Measurements from ENCODE around the gene DLL4.

The DLL4 gene

DNA sequence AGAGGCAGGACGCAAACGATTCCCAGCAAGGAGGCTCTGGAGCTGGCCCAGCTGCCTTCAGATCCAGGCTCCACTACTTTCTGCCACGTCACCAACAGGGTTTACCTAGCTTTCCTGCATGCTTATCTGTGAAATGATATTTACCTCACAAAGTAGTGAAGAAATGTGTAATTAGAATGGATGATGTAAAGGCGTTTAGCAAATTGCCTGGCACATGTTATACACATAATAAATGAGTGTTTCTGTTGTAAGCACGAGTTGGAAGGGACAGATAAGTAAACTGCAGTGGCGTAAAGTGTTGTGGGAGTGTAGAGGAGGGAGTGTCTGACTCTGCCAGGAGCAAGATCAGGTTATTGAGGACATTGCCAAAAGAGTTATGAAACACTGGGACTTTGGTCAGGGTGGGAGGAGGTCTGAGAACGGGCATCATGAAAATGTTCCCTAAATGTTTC lies 20.6 kb downstream of the DLL4 start:
- H3K79me2 ChIP-seq (ENCODE audit: control insufficient read depth, insufficient read depth, low read length) = peaks cover 4% of the 10 kb centered on the region
- no peak overlapping the region for H2BK120ac ChIP-seq (ENCODE audit: low read depth, low read length)
- H2BK15ac ChIP-seq (replicated peaks; ENCODE audit: low read depth) = no peak overlapping the region
- no peak overlapping the region for H4K8ac ChIP-seq (ENCODE audit: low read depth, low read length)
- H3K4ac ChIP-seq (ENCODE audit: low read depth, low read length) = no peak overlapping the region
- DNase-seq = no peak
- H2AK5ac ChIP-seq (ENCODE audit: low read length) = no peak overlapping the region
- H2BK5ac ChIP-seq (ENCODE audit: low read length) = no peak overlapping the region
- H3K4me1 ChIP-seq (ENCODE audit: control insufficient read depth, low read depth, low read length) = no peaks in the 10 kb centered on the region
- no peak overlapping the region for H3K23ac ChIP-seq (ENCODE audit: low read length)
- H3K9ac ChIP-seq (ENCODE audit: low read length) = no peak overlapping the region
- H3K4me2 ChIP-seq (ENCODE audit: low read length) = no peak overlapping the region
- no peaks in the 10 kb centered on the region for H3K36me3 ChIP-seq (ENCODE audit: control insufficient read depth, insufficient read depth, low read length)
- H4K5ac ChIP-seq (ENCODE audit: low read length) = no peak overlapping the region
- WGBS (ENCODE audit: extremely low coverage, insufficient coverage, low lambda C conversion rate) = no CpG with 5 or more reads among the region's 7 CpGs
- no peaks in the 10 kb centered on the region for H3K79me1 ChIP-seq (ENCODE audit: low read length)
- no peak overlapping the region for H3K27ac ChIP-seq (ENCODE audit: low read depth, low read length)
- H3K27me3 ChIP-seq (ENCODE audit: insufficient read depth, low read length, poor library complexity) = no peaks in the 10 kb centered on the region
- H3K18ac ChIP-seq (ENCODE audit: low read length) = no peak overlapping the region
- H3K56ac ChIP-seq (ENCODE audit: low read length) = no peak overlapping the region
- no peak overlapping the region for H3K4me3 ChIP-seq (ENCODE audit: low read length)

DNA sequence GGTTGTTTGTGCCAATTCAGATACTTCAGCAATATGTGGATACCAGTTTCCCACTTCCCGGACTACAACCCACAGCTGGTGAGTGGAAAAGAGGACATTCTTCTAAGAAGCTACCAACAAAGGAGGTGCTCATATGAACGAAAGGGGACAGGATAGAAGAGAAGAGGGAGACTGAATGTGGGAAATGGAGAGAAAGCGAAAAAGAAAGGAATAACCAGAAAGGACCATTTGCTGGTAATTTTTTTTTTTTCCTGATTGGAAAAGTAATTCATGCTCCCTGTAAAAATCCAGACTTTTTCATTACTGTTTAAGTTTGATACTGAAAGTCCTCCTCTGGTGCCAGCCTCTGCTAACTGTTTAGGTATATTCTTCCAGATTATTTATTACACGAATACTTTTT lies 22.6 kb downstream of the DLL4 start:
- no peak overlapping the region for H2BK5ac ChIP-seq (ENCODE audit: low read length)
- DNase-seq = no peak
- H3K9ac ChIP-seq (ENCODE audit: low read length) = no peak overlapping the region
- peaks cover 7% of the 10 kb centered on the region for H3K79me2 ChIP-seq (ENCODE audit: control insufficient read depth, insufficient read depth, low read length)
- H3K27me3 ChIP-seq (ENCODE audit: insufficient read depth, low read length, poor library complexity) = no peaks in the 10 kb centered on the region
- no peak overlapping the region for H3K27ac ChIP-seq (ENCODE audit: low read depth, low read length)
- no peak overlapping the region for H4K5ac ChIP-seq (ENCODE audit: low read length)
- peaks cover 5% of the 10 kb centered on the region for H3K79me1 ChIP-seq (ENCODE audit: low read length)
- H2BK15ac ChIP-seq (replicated peaks; ENCODE audit: low read depth) = no peak overlapping the region
- peaks cover 5% of the 10 kb centered on the region for H3K36me3 ChIP-seq (ENCODE audit: control insufficient read depth, insufficient read depth, low read length)
- H3K4me1 ChIP-seq (ENCODE audit: control insufficient read depth, low read depth, low read length) = no peaks in the 10 kb centered on the region
- no peak overlapping the region for H3K18ac ChIP-seq (ENCODE audit: low read length)
- H3K4me3 ChIP-seq (ENCODE audit: low read length) = no peak overlapping the region
- H3K56ac ChIP-seq (ENCODE audit: low read length) = no peak overlapping the region
- no peak overlapping the region for H2BK120ac ChIP-seq (ENCODE audit: low read depth, low read length)
- no peak overlapping the region for H3K23ac ChIP-seq (ENCODE audit: low read length)
- no CpG with 5 or more reads among the region's 4 CpGs for WGBS (ENCODE audit: extremely low coverage, insufficient coverage, low lambda C conversion rate)
- H4K8ac ChIP-seq (ENCODE audit: low read depth, low read length) = no peak overlapping the region
- H3K4me2 ChIP-seq (ENCODE audit: low read length) = no peak overlapping the region
- peak overlapping the region; percentile 82 for H2AK5ac ChIP-seq (ENCODE audit: low read length)
- no peak overlapping the region for H3K4ac ChIP-seq (ENCODE audit: low read depth, low read length)

DNA sequence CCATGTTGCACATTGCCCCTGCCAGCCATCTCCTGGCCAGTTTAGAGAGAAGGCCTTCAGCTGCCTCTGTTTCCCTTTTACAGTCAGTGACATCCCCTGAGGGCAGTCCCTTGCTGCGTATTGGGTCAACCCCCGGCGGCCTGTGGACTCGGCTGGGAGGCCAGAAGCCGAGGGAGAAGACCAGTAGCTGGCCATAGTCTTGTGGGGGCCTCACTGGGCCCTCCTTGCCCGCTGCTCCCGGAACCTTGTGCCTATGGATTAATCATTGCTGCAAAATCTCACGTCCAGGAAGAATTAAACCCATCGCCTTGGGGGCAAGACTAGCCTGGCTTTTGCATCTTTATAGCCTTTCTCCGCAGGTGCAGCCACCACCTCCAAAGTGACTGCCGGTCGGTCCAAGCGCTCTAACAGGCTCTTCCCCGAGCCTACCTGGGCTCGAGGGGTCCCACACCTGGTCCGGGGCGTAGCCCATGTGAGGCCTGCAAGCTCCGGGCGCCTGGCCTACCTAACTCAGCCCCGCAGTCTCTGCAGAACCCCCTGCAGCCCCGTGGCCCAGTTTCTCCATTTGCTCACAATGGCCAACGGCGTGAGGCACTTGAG lies 23.3 kb downstream of the DLL4 start:
- WGBS (ENCODE audit: extremely low coverage, insufficient coverage, low lambda C conversion rate) = no CpG with 5 or more reads among the region's 23 CpGs
- Histone ChIP-seq H3K4ac (ENCODE audit: low read depth, low read length) (peak overlapping the region; percentile 91), H4K5ac (ENCODE audit: low read length) (no peak overlapping the region), H2AK5ac (ENCODE audit: low read length) (no peak overlapping the region), H3K18ac (ENCODE audit: low read length) (peak overlapping the region; percentile 64), H3K4me2 (ENCODE audit: low read length) (peak overlapping the region; percentile 44), H2BK5ac (ENCODE audit: low read length) (peak overlapping the region; percentile 28), H3K79me2 (ENCODE audit: control insufficient read depth, insufficient read depth, low read length) (peaks cover 7% of the 10 kb centered on the region), H3K4me3 (ENCODE audit: low read length) (peak overlapping the region; percentile 0), H3K4me1 (ENCODE audit: control insufficient read depth, low read depth, low read length) (no peaks in the 10 kb centered on the region), H2BK15ac (replicated peaks; ENCODE audit: low read depth) (peak overlapping the region; percentile 15), H3K9ac (ENCODE audit: low read length) (peak overlapping the region; percentile 67), H3K79me1 (ENCODE audit: low read length) (peaks cover 5% of the 10 kb centered on the region), H3K27me3 (ENCODE audit: insufficient read depth, low read length, poor library complexity) (no peaks in the 10 kb centered on the region), H3K23ac (ENCODE audit: low read length) (peak overlapping the region; percentile 2), H4K8ac (ENCODE audit: low read depth, low read length) (no peak overlapping the region), H3K36me3 (ENCODE audit: control insufficient read depth, insufficient read depth, low read length) (peaks cover 5% of the 10 kb centered on the region), H3K27ac (ENCODE audit: low read depth, low read length) (peak overlapping the region; percentile 67), H3K56ac (ENCODE audit: low read length) (peak overlapping the region; percentile 86), H2BK120ac (ENCODE audit: low read depth, low read length) (peak overlapping the region; percentile 16)
- no peak for DNase-seq

DNA sequence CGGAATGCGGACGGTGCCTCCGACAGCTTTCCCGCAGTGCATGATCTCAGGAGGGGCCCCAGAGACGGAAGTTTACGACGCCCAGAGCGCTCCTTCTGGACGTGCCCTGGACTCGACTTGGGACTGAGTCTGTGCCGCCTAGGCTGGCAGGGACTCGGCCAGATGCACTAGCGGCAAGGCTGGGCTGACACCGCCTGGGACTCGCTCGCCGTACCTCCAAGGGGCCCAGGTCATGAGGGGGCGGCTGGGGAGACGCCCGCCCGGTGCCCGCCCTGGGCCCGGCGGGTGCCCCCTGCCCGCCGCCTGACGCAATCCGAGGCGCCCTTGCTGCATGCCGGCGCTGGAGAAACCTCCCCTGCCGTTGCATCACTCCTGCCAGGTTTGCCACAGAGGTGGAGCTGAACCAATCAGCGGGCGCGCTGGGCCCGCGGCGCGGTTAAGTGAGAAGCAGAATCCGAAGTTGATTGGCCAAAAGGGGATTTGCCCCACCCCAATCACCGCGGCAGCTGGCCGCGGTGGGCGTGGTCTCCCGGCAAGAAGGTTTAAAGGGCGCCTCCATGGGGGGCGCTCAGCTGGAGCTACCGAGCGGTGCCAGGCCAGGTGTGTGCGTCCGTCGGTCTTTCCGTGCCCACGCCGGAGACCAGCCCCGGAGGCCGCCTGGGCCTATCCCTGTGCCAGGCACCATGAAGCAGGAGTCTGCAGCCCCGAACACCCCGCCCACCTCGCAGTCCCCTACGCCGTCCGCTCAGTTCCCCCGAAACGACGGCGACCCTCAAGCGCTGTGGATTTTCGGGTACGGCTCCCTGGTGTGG lies 24.0 kb downstream of the DLL4 start, which contains the start of gene CHAC1:
TSS of gene CHAC1 (plus strand) at position 571 of the 812 bp plus-strand sequence. CDS start at position 684, 113 bp downstream.
- Histone ChIP-seq H3K27me3 (ENCODE audit: insufficient read depth, low read length, poor library complexity) (no peaks in the 10 kb centered on the region), H3K56ac (ENCODE audit: low read length) (peak within 1 kb of the TSS; percentile 99), H3K9ac (ENCODE audit: low read length) (peak within 1 kb of the TSS; percentile 94), H3K4ac (ENCODE audit: low read depth, low read length) (peak within 1 kb of the TSS; percentile 91), H4K5ac (ENCODE audit: low read length) (no peak within 1 kb of the TSS), H2BK120ac (ENCODE audit: low read depth, low read length) (peak within 1 kb of the TSS; percentile 16), H3K4me2 (ENCODE audit: low read length) (peak within 1 kb of the TSS; percentile 76), H3K4me3 (ENCODE audit: low read length) (peak within 1 kb of the TSS; percentile 91), H3K27ac (ENCODE audit: low read depth, low read length) (peak within 1 kb of the TSS; percentile 67), H3K23ac (ENCODE audit: low read length) (peak within 1 kb of the TSS; percentile 2), H3K36me3 (ENCODE audit: control insufficient read depth, insufficient read depth, low read length) (peaks cover 5% of the 10 kb centered on the region), H2AK5ac (ENCODE audit: low read length) (no peak within 1 kb of the TSS), H3K79me1 (ENCODE audit: low read length) (peaks cover 5% of the 10 kb centered on the region), H2BK5ac (ENCODE audit: low read length) (peak within 1 kb of the TSS; percentile 71), H4K8ac (ENCODE audit: low read depth, low read length) (no peak within 1 kb of the TSS), H2BK15ac (replicated peaks; ENCODE audit: low read depth) (peak within 1 kb of the TSS; percentile 15), H3K79me2 (ENCODE audit: control insufficient read depth, insufficient read depth, low read length) (peaks cover 7% of the 10 kb centered on the region), H3K4me1 (ENCODE audit: control insufficient read depth, low read depth, low read length) (no peaks in the 10 kb centered on the region), H3K18ac (ENCODE audit: low read length) (peak within 1 kb of the TSS; percentile 64)
- peak; percentile 99 for DNase-seq
- no CpG with 5 or more reads among the region's 72 CpGs for WGBS (ENCODE audit: extremely low coverage, insufficient coverage, low lambda C conversion rate)

DNA sequence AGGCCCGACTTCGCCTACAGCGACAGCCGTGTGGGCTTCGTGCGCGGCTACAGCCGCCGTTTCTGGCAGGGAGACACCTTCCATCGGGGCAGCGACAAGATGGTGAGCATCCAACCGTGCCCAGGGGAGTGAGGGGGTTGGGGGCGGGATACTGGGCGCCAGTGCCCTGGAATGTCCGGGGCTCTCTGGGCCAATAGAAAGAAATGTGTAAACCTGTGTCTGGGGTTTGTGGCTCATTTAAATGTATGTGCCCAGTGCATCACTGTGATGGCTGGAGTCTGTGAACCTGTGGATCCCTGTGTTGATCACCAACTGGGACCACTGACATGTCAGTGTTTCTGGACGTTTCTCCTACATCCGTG lies 24.6 kb downstream of the DLL4 start:
- no peaks in the 10 kb centered on the region for H3K27me3 ChIP-seq (ENCODE audit: insufficient read depth, low read length, poor library complexity)
- WGBS (ENCODE audit: extremely low coverage, insufficient coverage, low lambda C conversion rate) = no CpG with 5 or more reads among the region's 17 CpGs
- no peak overlapping the region for H3K23ac ChIP-seq (ENCODE audit: low read length)
- H3K56ac ChIP-seq (ENCODE audit: low read length) = peak overlapping the region; percentile 99
- H2BK120ac ChIP-seq (ENCODE audit: low read depth, low read length) = peak overlapping the region; percentile 1
- peaks cover 5% of the 10 kb centered on the region for H3K36me3 ChIP-seq (ENCODE audit: control insufficient read depth, insufficient read depth, low read length)
- H4K8ac ChIP-seq (ENCODE audit: low read depth, low read length) = no peak overlapping the region
- peak overlapping the region; percentile 71 for H2BK5ac ChIP-seq (ENCODE audit: low read length)
- DNase-seq = no peak
- H3K27ac ChIP-seq (ENCODE audit: low read depth, low read length) = peak overlapping the region; percentile 35
- peak overlapping the region; percentile 91 for H3K4me3 ChIP-seq (ENCODE audit: low read length)
- H3K9ac ChIP-seq (ENCODE audit: low read length) = peak overlapping the region; percentile 94
- no peak overlapping the region for H4K5ac ChIP-seq (ENCODE audit: low read length)
- no peak overlapping the region for H2AK5ac ChIP-seq (ENCODE audit: low read length)
- no peaks in the 10 kb centered on the region for H3K4me1 ChIP-seq (ENCODE audit: control insufficient read depth, low read depth, low read length)
- peak overlapping the region; percentile 74 for H3K4ac ChIP-seq (ENCODE audit: low read depth, low read length)
- H3K79me2 ChIP-seq (ENCODE audit: control insufficient read depth, insufficient read depth, low read length) = peaks cover 7% of the 10 kb centered on the region
- H2BK15ac ChIP-seq (replicated peaks; ENCODE audit: low read depth) = no peak overlapping the region
- H3K4me2 ChIP-seq (ENCODE audit: low read length) = peak overlapping the region; percentile 76
- peaks cover 5% of the 10 kb centered on the region for H3K79me1 ChIP-seq (ENCODE audit: low read length)
- H3K18ac ChIP-seq (ENCODE audit: low read length) = peak overlapping the region; percentile 55

Data from mesendoderm (in vitro differentiated cells).